Stimulated activated CD4-positive, alpha-beta T cell treated with anti-CD3 and anti-CD28 coated beads, Interleukin-12 subunit alpha, Interleukin-12 subunit beta, amount 100 ng/mL, for 4 hours (primary cell): ENCODE measurements around the gene OR10G8.

Source experiments
- DNase-seq: peaks from one replicate; pipeline ENCODE4 v3.0.0-alpha.2; 2020

OR10G8 gene

GRCh38 chr11:124078591-124078990 is 52.0 kb downstream of the OR10G8 start:
- DNase-seq: no peak

GRCh38 chr11:124079631-124080326 is 53.2 kb downstream of the OR10G8 start:
- no peak for DNase-seq
